PC-9 (cell line): Measurements from ENCODE around the gene PSG5. TPM values are rescaled to one million over a fixed set of nuclear protein-coding genes. Genes with fewer than 3 reads are reported as not detected.
"Not testable (repeated sequence)": the region's sequence is repeated elsewhere in the genome, so short reads cannot be mapped to it uniquely, and the experiment has no call there.

Source experiments
- Bru-seq: library from RNA; stranded (reverse); fragments of 400-500 nt; gene quantifications from one replicate; lab custom pipeline; 2021; lab: Mats Ljungman, UMichigan
- BruChase-seq, 2 experiments: library from RNA; stranded (reverse); fragments of 400-500 nt; gene quantifications; one replicate each; lab custom pipeline; 2021; lab: Mats Ljungman, UMichigan
- BruUV-seq: library from RNA; stranded (reverse); fragments of 400-500 nt; replicated peaks from 2 replicates; lab custom pipeline; 2021; lab: Mats Ljungman, UMichigan
- CTCF ChIA-PET: fragments of 300-600 bp; sonication (Branson Sonifier 250); formaldehyde crosslinking; loops from one replicate; lab custom pipeline; 2022; ENCODE audit warnings: antibody characterized with exemption; lab: Charles Lee
- POLR2A ChIA-PET: fragments of 300-600 bp; sonication (Branson Sonifier 250); formaldehyde crosslinking; loops from one replicate; lab custom pipeline; 2022; ENCODE audit warnings: antibody characterized with exemption; ENCODE audit not compliant: unreplicated experiment; lab: Charles Lee
- DNase-seq, 2 experiments: peaks; one replicate each; pipeline versions ENCODE4 v3.0.0 to v3.0.0-alpha.2; 2015 to 2022; ENCODE audit warnings: mixed read lengths in 1 of 2
- H2AFZ ChIP-seq: fragments of 200-600 bp; sonication (generic); 2 replicates; pipeline ENCODE4 v1.8.1; 2017; ENCODE audit warnings: antibody characterized with exemption
- H3F3A ChIP-seq: fragments of 200-600 bp; sonication (generic); 2 replicates; pipeline ENCODE4 v1.8.1; 2017; ENCODE audit warnings: antibody characterized with exemption, mild to moderate bottlenecking, low read depth; ENCODE audit not compliant: insufficient read depth
- H3K27ac ChIP-seq: fragments of 200-600 bp; sonication (generic); 2 replicates; pipeline ENCODE4 v1.6.1; 2016; ENCODE audit warnings: mixed run types
- H3K27me3 ChIP-seq: fragments of 200-600 bp; sonication (generic); 2 replicates; pipeline ENCODE4 v1.6.1; 2016; ENCODE audit warnings: low read depth, mixed run types; ENCODE audit not compliant: insufficient read depth
- H3K36me3 ChIP-seq: fragments of 200-600 bp; sonication (generic); 2 replicates; pipeline ENCODE4 v1.6.1; 2016; ENCODE audit warnings: low read depth, mixed run types
- H3K4me1 ChIP-seq: fragments of 200-600 bp; sonication (generic); replicated peaks from 2 replicates; pipeline ENCODE4 v1.6.1; 2016; ENCODE audit warnings: mixed run types; ENCODE audit not compliant: insufficient read depth
- H3K4me2 ChIP-seq: fragments of 200-600 bp; sonication (generic); 2 replicates; pipeline ENCODE4 v1.6.1; 2017; ENCODE audit warnings: mixed run types
- H3K4me3 ChIP-seq: fragments of 200-600 bp; sonication (generic); 2 replicates; pipeline ENCODE4 v1.6.1; 2016; ENCODE audit warnings: mixed run types
- H3K79me2 ChIP-seq: fragments of 200-600 bp; sonication (generic); 2 replicates; pipeline ENCODE4 v1.6.1; 2017; ENCODE audit warnings: low read depth, mixed run types
- H3K9me2 ChIP-seq: fragments of 200-600 bp; sonication (generic); 2 replicates; pipeline ENCODE4 v1.8.1; 2017; ENCODE audit warnings: mild to moderate bottlenecking; ENCODE audit not compliant: insufficient read depth
- H3K9me3 ChIP-seq: fragments of 200-600 bp; sonication (generic); 2 replicates; pipeline ENCODE4 v1.8.1; 2016; ENCODE audit warnings: low read depth; ENCODE audit not compliant: insufficient read depth
- H4K20me1 ChIP-seq: fragments of 200-600 bp; sonication (generic); 2 replicates; pipeline ENCODE4 v1.8.1; 2017; ENCODE audit not compliant: insufficient read depth
- CTCF ChIP-seq: fragments of 200-600 bp; sonication (generic); conservative IDR thresholded peaks from 2 replicates; pipeline ENCODE4 v1.6.1; 2017; ENCODE audit warnings: mixed run types, antibody characterized with exemption, mild to moderate bottlenecking, moderate library complexity
- EZH2 ChIP-seq: fragments of 200-600 bp; sonication (generic); IDR thresholded peaks from 2 replicates; pipeline ENCODE4 v1.8.0; 2017; ENCODE audit warnings: antibody characterized with exemption, low read depth
- intact Hi-C: fragments of 100-400 bp; cut with micrococcal nuclease; formaldehyde crosslinking; loops from one replicate; pipeline ENCODE4 v1.10.0; 2022; ENCODE audit not compliant: unreplicated experiment
- long read RNA-seq: library from polyadenylated mRNA; stranded (forward); transcript quantifications from one replicate; pipeline ENCODE4 v2.0.0, GENCODE V29; 2022
- total RNA-seq: library from RNA; stranded (reverse); gene quantifications from 2 replicates; pipeline ENCODE4 v1.2.3, GENCODE V29; 2021

The PSG5 gene
- total RNA-seq (0.43 and 2.3 TPM in 2 replicates), Bru-seq, nascent RNA (percentile 24 among the genes with signal in this experiment), BruChase-seq, experiment 1, labeled RNA remaining after a 2-hour chase (percentile 27 among the genes with signal in this experiment), BruChase-seq, experiment 2, labeled RNA remaining after a 6-hour chase (percentile 24 among the genes with signal in this experiment)
- long read RNA-seq, transcript PSG5-201 (6 exons, 1,626 nt), result major isoform, 6 of 19 reads
- long read RNA-seq, partial matches to known transcripts, result 4 of 19 reads
- long read RNA-seq, other reads (novel, unspliced or antisense), result 6 of 19 reads

GRCh38 chr19:43186311-43186935 lies at the start of gene PSG5:
PSG5 (minus strand) TSS chr19:43186536; CDS start chr19:43186405, 131 bp downstream.
- H3K79me2 ChIP-seq, H3K4me2 ChIP-seq, H3K27me3 ChIP-seq, H3F3A ChIP-seq, intact Hi-C loops, H3K36me3 ChIP-seq, H4K20me1 ChIP-seq, BruUV-seq, H3K9me2 ChIP-seq, POLR2A ChIA-PET, H2AFZ ChIP-seq, DNase-seq, H3K9me3 ChIP-seq, H3K4me3 ChIP-seq, CTCF ChIA-PET, H3K27ac ChIP-seq: not testable (repeated sequence)
- peaks cover 21% of the 10 kb centered on the region for H3K4me1 ChIP-seq

- H3K79me2 ChIP-seq, intact Hi-C loops: not testable (repeated sequence)
These were observed 49.4 kb upstream of the PSG5 start for GRCh38 chr19:43235686-43236085.

GRCh38 chr19:43229315-43229714 lies 43.0 kb upstream of the PSG5 start:
- no peak for TF ChIP-seq EZH2
- TF ChIP-seq CTCF, result peak; percentile 56
- POLR2A ChIA-PET, result no interaction called here
- DNase-seq, result peak in 1 of 2 experiments; percentile 39

More at GRCh38 chr19:43235686-43236085, 49.4 kb upstream of the PSG5 start:
- H3F3A ChIP-seq, H2AFZ ChIP-seq, H3K9me2 ChIP-seq, H3K27me3 ChIP-seq, POLR2A ChIA-PET, H3K4me2 ChIP-seq, H3K4me3 ChIP-seq, H3K36me3 ChIP-seq, BruUV-seq, H4K20me1 ChIP-seq, H3K9me3 ChIP-seq, H3K27ac ChIP-seq, H3K4me1 ChIP-seq: not testable (repeated sequence)
- DNase-seq, result peak in 1 of 2 experiments; percentile 0
- CTCF ChIA-PET, result interaction anchor here (0.6 kb wide), 1 partner anchor 28 kb away, joined by 3 read pairs; no protein-coding TSS in a partner anchor

GRCh38 chr19:43228730-43229129 lies 42.4 kb upstream of the PSG5 start:
- DNase-seq, H3K27ac ChIP-seq, H3K4me1 ChIP-seq, H3K4me2 ChIP-seq, CTCF ChIA-PET, H3K9me2 ChIP-seq, H3K27me3 ChIP-seq, H2AFZ ChIP-seq, H3K9me3 ChIP-seq, H4K20me1 ChIP-seq, POLR2A ChIA-PET, H3F3A ChIP-seq, H3K36me3 ChIP-seq, H3K4me3 ChIP-seq, BruUV-seq, intact Hi-C loops, H3K79me2 ChIP-seq: not testable (repeated sequence)

More at GRCh38 chr19:43229315-43229714, 43.0 kb upstream of the PSG5 start:
- Histone ChIP-seq H3K4me3 (no peak overlapping the region), H2AFZ (no peak overlapping the region), H4K20me1 (no peaks in the 10 kb centered on the region), H3K36me3 (no peaks in the 10 kb centered on the region), H3K9me3 (no peaks in the 10 kb centered on the region), H3F3A (no peaks in the 10 kb centered on the region), H3K27ac (no peak overlapping the region), H3K4me1 (no peaks in the 10 kb centered on the region), H3K9me2 (no peaks in the 10 kb centered on the region), H3K4me2 (no peak overlapping the region), H3K79me2 (no peaks in the 10 kb centered on the region), H3K27me3 (no peaks in the 10 kb centered on the region)
- intact Hi-C loops, result no loop called here
- CTCF ChIA-PET, result no interaction called here
- no TSS peak for BruUV-seq

GRCh38 chr19:43226986-43227385 lies 40.6 kb upstream of the PSG5 start:
- H4K20me1 ChIP-seq, H3K27me3 ChIP-seq, CTCF ChIA-PET, H3K4me2 ChIP-seq, H3K4me3 ChIP-seq, H3K9me2 ChIP-seq, H3K36me3 ChIP-seq, H3K79me2 ChIP-seq, H2AFZ ChIP-seq, DNase-seq, H3K4me1 ChIP-seq, H3F3A ChIP-seq, H3K27ac ChIP-seq, POLR2A ChIA-PET, BruUV-seq, H3K9me3 ChIP-seq, intact Hi-C loops: not testable (repeated sequence)
